Thyroid gland (tissue), 4 donors: ENCODE results near the gene TK2. TPM values are rescaled to one million over a fixed set of nuclear protein-coding genes. Genes with fewer than 3 reads are reported as not detected.

ENCODE experiments used
- DNase-seq, 2 donors: peaks; one replicate each; pipeline ENCODE4 v3.0.0-alpha.2; 2019
- H3K27ac ChIP-seq, 3 donors: fragments of 200-600 bp; sonication (generic); 1 replicate in 2 of 3; 2 replicates in 1 of 3; pipeline ENCODE4 v1.5.1; 2016 to 2019; ENCODE audit warnings: mild to moderate bottlenecking in 1 of 3, moderate library complexity in 1 of 3
- H3K27me3 ChIP-seq: fragments of 200-600 bp; sonication (generic); one replicate; pipeline ENCODE4 v1.5.1; 2019
- H3K36me3 ChIP-seq, 2 donors: fragments of 200-600 bp; sonication (generic); one replicate each; pipeline ENCODE4 v1.5.1; 2016 to 2019
- H3K4me1 ChIP-seq, 2 donors: fragments of 200-600 bp; sonication (generic); one replicate each; pipeline ENCODE4 v1.5.1; 2017 to 2019
- H3K4me3 ChIP-seq, 3 donors: fragments of 200-600 bp; sonication (generic); replicated peaks in 1 of 3; 1 replicate in 2 of 3; 2 replicates in 1 of 3; pipeline ENCODE4 v1.5.1; 2016; ENCODE audit warnings: mild to moderate bottlenecking in 1 of 3
- H3K9me3 ChIP-seq: fragments of 200-600 bp; sonication (generic); one replicate; pipeline ENCODE4 v1.5.1; 2017
- POLR2A ChIP-seq, 2 donors: fragments of 450-650 bp; IDR thresholded peaks; one replicate each; pipeline ENCODE4 v1.6.1; 2017; ENCODE audit warnings: antibody characterized with exemption in 2 of 2, mild to moderate bottlenecking in 2 of 2, moderate library complexity in 1 of 2
- whole genome bisulfite sequencing, 2 donors: methylation state at CpG; one replicate each; pipeline ENCODE4 v1.1.5; 2017; 5-methylcytosine and 5-hydroxymethylcytosine counted together
- intact Hi-C: fragments of 100-400 bp; cut with DNase I; formaldehyde crosslinking; loops from one replicate; pipeline ENCODE4 v1.15.1; 2023
- total RNA-seq, 4 donors: library from RNA; depleted of rRNA; stranded (reverse); fragments of >200 nt; gene quantifications; one replicate each; pipeline ENCODE4 v1.2.3, GENCODE V29; 2016
- TF ChIP-seq, protein P1 (sequence below), 6 experiments: fragments of 200-600 bp in 3 of 6; fragments of 450-650 bp in 3 of 6; sonication (generic) in 3 of 6; IDR thresholded peaks; one replicate each; pipeline ENCODE4 v1.5.1; 2016 to 2019; ENCODE audit warnings: antibody characterized with exemption in 6 of 6, mild to moderate bottlenecking in 2 of 6, inconsistent platforms in 1 of 6, moderate library complexity in 1 of 6

TK2 gene
- total RNA-seq, 4 donors from 2014 or later = 31.6 to 55.5 (median 46.6) TPM

DNA sequence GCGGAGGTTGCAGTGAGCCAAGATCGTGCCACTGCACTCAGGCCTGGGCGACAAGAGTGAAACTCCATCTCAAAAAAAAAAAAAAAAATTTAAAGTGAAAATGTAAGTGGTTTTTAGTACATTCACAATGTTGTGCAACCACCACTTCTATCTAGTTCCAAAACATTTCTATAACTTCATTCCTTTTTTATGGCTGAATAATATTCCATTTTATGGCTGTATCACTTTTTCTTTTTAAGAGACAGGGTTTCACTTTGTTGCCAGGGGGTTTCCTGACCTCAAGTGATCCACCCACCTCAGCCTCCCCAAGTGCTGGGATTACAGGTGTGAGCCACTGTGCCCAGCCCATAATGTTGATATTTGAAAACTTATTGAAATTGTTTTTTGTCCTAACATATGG, 42.9 kb upstream of the TK2 start:
- TF ChIP-seq, protein P1, sequence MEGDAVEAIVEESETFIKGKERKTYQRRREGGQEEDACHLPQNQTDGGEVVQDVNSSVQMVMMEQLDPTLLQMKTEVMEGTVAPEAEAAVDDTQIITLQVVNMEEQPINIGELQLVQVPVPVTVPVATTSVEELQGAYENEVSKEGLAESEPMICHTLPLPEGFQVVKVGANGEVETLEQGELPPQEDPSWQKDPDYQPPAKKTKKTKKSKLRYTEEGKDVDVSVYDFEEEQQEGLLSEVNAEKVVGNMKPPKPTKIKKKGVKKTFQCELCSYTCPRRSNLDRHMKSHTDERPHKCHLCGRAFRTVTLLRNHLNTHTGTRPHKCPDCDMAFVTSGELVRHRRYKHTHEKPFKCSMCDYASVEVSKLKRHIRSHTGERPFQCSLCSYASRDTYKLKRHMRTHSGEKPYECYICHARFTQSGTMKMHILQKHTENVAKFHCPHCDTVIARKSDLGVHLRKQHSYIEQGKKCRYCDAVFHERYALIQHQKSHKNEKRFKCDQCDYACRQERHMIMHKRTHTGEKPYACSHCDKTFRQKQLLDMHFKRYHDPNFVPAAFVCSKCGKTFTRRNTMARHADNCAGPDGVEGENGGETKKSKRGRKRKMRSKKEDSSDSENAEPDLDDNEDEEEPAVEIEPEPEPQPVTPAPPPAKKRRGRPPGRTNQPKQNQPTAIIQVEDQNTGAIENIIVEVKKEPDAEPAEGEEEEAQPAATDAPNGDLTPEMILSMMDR (IDR thresholded peaks at IDR 0.05) = no peak
- no peak for TF ChIP-seq POLR2A (IDR thresholded peaks at IDR 0.05)
- 98% methylated on average over 3 of the region's 3 CpGs for WGBS, 2 donors
- H3K9me3 ChIP-seq = no peaks in the 10 kb centered on the region
- H3K27ac ChIP-seq = no peak overlapping the region
- H3K27me3 ChIP-seq = no peaks in the 10 kb centered on the region
- intact Hi-C loops = no loop called here
- no peaks in the 10 kb centered on the region for H3K36me3 ChIP-seq
- peaks cover 0 to 5% of the 10 kb centered on the region in 2 donors for H3K4me1 ChIP-seq
- H3K4me3 ChIP-seq = no peak overlapping the region
- DNase-seq = no peak

DNA sequence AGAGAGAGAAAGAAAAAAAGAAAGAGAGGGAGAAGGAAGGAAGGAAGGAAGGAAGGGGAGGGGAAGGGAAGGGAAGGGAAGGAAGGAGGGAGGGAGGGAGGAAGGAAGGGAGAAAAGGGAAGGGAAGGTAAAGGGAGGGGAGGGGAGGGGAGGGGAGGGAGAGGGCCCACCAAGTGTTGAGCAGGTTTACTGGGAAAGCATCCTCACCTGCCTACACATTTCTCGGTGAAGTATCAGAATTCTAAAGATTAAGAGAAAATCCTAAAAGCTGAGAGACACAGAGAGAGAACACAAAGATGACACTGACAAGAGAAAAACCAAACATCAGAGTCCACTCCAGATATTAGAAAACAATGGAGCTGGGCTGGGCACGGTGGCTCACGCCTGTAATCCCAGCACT, 42.3 kb upstream of the TK2 start:
- Histone ChIP-seq H3K4me3 (no peak overlapping the region), H3K27ac (no peak overlapping the region), H3K9me3 (no peaks in the 10 kb centered on the region), H3K27me3 (no peaks in the 10 kb centered on the region), H3K36me3 (no peaks in the 10 kb centered on the region), H3K4me1 (peaks cover 0 to 8% of the 10 kb centered on the region in 2 donors)
- WGBS, 2 donors = 88 to 92% methylated on average over 3 of the region's 3 CpGs
- intact Hi-C loops = no loop called here
- no peak for DNase-seq
- TF ChIP-seq, protein P1 (IDR thresholded peaks at IDR 0.05) = no peak
- TF ChIP-seq POLR2A (IDR thresholded peaks at IDR 0.05) = no peak

DNA sequence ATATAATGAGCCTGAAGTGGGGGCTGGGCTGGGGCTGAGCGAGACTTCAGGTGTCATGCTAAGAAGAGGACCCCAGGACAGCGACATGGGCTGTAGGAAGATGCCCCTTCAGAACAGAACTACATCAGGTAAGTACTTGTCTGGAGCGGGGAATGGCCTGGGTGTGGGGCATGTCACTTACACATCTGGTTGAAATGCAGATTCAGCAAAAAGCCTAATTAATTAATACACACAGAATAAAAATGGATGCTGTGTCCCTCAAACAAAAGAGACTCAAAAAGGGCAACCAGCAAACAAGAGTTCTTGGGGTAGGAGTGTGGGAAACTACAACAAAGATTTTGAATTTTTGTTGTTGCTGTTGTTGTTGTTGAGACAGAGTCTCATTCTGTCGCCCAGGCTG, 41.1 kb upstream of the TK2 start:
- Histone ChIP-seq H3K27me3 (no peaks in the 10 kb centered on the region), H3K9me3 (no peaks in the 10 kb centered on the region), H3K4me1 (peaks cover 0 to 11% of the 10 kb centered on the region in 2 donors), H3K27ac (no peak overlapping the region), H3K36me3 (peaks cover 0 to 6% of the 10 kb centered on the region in 2 donors), H3K4me3 (no peak overlapping the region)
- TF ChIP-seq POLR2A (IDR thresholded peaks at IDR 0.05) = no peak
- TF ChIP-seq, protein P1 (IDR thresholded peaks at IDR 0.05) = no peak
- DNase-seq = no peak
- 94% methylated on average over 4 of the region's 4 CpGs for WGBS, 2 donors
- intact Hi-C loops = no loop called here

DNA sequence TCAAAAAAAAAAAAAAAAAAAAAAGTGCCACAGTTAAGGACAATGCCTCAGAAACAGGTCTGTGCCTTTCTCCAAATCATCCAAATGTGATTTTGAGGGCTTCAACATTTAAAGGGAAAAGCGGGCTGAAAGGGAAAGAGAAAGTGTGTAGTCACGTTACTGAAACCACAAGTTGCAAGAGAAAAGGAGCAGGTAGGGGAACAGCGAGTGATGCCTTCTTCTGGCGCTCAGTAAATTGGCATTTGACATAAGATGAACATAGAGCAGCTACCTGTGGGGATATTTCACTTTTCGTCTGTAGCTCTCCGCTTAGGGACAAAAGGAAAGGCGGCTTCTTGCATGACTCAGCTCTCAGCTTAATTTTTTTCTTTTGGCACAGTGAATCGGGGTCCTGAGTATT, 40.4 kb upstream of the TK2 start:
- H3K4me1 ChIP-seq = peaks cover 0 to 11% of the 10 kb centered on the region in 2 donors
- no peaks in the 10 kb centered on the region for H3K27me3 ChIP-seq
- no peaks in the 10 kb centered on the region for H3K9me3 ChIP-seq
- H3K4me3 ChIP-seq = no peak overlapping the region
- WGBS, 2 donors = 75 to 82% methylated on average over 8 of the region's 8 CpGs
- H3K27ac ChIP-seq = no peak overlapping the region
- intact Hi-C loops = no loop called here
- peaks cover 0 to 6% of the 10 kb centered on the region in 2 donors for H3K36me3 ChIP-seq
- DNase-seq = no peak
- TF ChIP-seq, protein P1 (IDR thresholded peaks at IDR 0.05) = no peak
- no peak for TF ChIP-seq POLR2A (IDR thresholded peaks at IDR 0.05)

DNA sequence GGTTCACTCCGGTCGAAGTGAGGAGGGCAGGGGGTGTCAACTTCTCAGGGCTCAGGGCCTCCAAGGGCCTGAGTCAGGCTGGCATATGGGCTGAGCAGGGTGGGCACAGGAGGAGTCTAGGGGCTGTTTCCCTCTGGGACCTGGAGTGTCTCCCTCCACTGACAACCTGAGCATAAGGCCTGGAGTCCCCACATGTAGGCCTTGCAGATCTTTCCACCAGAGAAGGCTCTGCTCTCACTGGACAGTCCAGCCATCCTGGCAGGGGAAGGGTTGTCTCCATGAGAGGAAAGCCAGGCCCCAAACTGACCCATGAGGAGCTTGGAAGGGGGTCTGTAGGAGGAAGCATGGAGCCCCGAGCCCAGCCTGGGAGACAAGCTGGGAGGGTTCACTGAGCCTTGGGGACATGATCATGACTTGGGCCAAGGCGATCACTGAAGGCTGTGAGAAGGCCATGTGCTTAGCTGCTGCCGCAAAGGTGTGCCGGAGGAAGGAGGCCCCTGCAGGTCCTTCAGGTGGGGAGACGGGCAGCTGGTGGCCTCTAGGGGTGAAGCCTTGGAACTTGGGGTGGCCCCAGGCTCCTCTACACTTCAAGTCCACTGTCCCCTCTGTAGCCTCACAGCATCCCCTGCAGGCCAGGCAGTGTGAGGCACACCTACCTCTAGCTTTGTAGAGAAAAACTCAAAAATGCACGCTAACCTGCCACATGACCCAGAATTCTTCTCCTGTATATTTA, 39.2 kb upstream of the TK2 start:
- Histone ChIP-seq H3K27ac (no peak overlapping the region), H3K36me3 (peaks cover 0 to 6% of the 10 kb centered on the region in 2 donors), H3K27me3 (no peaks in the 10 kb centered on the region), H3K4me3 (no peak overlapping the region), H3K4me1 (peaks cover 0 to 11% of the 10 kb centered on the region in 2 donors), H3K9me3 (no peaks in the 10 kb centered on the region)
- intact Hi-C loops = no loop called here
- 94 to 95% methylated on average over 6 to 8 of the region's 8 CpGs for WGBS, 2 donors
- DNase-seq = peak in 1 of 2 donors; percentile 32
- TF ChIP-seq, protein P1 (IDR thresholded peaks at IDR 0.05) = peak in 4 of 6 experiments; percentile 24 to 50 (median 46)
- TF ChIP-seq POLR2A (IDR thresholded peaks at IDR 0.05) = no peak
